Stimulated activated CD8-positive, alpha-beta memory T cell treated with anti-CD3 and anti-CD28 coated beads, Interleukin-12 subunit alpha, Interleukin-12 subunit beta, amount 100 ng/mL, for 4 hours (primary cell): ENCODE results near the gene HRNR.

ENCODE experiments used
- DNase-seq: peaks from one replicate; pipeline ENCODE4 v3.0.0-alpha.2; 2020; ENCODE audit warnings: low read depth

The HRNR gene

GRCh38 chr1:152188673-152189591, 35.1 kb downstream of the HRNR start:
- peak; percentile 58 for DNase-seq

- no peak for DNase-seq
These were observed 37.3 kb downstream of the HRNR start for GRCh38 chr1:152186556-152187285.

- DNase-seq = no peak
These were observed 38.2 kb downstream of the HRNR start for GRCh38 chr1:152185544-152186391.

- DNase-seq = no peak
These were observed 41.0 kb downstream of the HRNR start for GRCh38 chr1:152182944-152183361.

- DNase-seq = no peak
These were observed 41.6 kb downstream of the HRNR start for GRCh38 chr1:152182431-152182830.

GRCh38 chr1:152179566-152179965, 44.4 kb downstream of the HRNR start:
- DNase-seq = no peak

GRCh38 chr1:152170287-152170905, 53.6 kb downstream of the HRNR start:
- no peak for DNase-seq

- DNase-seq = no peak
These were observed 54.5 kb downstream of the HRNR start for GRCh38 chr1:152169366-152170025.

GRCh38 chr1:152168535-152168868, 55.5 kb downstream of the HRNR start:
- no peak for DNase-seq

- DNase-seq = no peak
These were observed 56.0 kb downstream of the HRNR start for GRCh38 chr1:152167835-152168534.

- no peak for DNase-seq
These were observed 57.0 kb downstream of the HRNR start for GRCh38 chr1:152166966-152167365.

GRCh38 chr1:152165286-152166077, 58.5 kb downstream of the HRNR start:
- DNase-seq = no peak

GRCh38 chr1:152164517-152165136, 59.4 kb downstream of the HRNR start:
- no peak for DNase-seq

- no peak for DNase-seq
These were observed 61.1 kb downstream of the HRNR start for GRCh38 chr1:152162792-152163463.
